ENCODE results near the gene CHST6. TPM values are rescaled to one million over a fixed set of nuclear protein-coding genes. Genes with fewer than 3 reads are reported as not detected.

The CHST6 gene
- total RNA-seq, 2 donors from 2014 or later: under 0.01 TPM; not detected in 1

DNA sequence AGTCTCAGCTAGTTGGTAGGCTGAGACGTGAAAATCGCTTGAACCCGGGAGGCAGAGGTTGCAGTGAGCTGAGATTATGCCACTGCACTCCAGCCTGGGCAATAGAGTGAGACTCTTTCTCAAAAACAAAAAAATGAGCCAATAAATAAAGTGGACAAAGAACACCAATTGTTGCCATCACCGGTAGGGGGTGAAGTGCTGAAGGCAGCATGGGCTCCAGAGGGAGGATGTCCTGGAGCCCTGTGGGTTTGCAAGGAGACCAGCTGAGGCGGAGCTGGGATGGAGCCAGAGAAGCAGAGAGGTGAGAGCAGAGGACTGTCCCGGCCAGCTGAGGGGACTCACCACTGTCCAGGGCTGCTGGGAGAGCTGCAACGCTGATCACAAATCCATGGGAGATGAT lies 13.8 kb downstream of the CHST6 start:
- Histone ChIP-seq H3K4me3 (no peak overlapping the region), H3K27me3 (no peaks in the 10 kb centered on the region), H3K4me1 (no peaks in the 10 kb centered on the region), H3K9me3 (no peaks in the 10 kb centered on the region), H3K27ac (no peak overlapping the region), H3K36me3 (replicated peaks in 1 of 2; ENCODE audit: insufficient read depth in 1 of 2, low read depth in 2 of 2) (no peaks in the 10 kb centered on the region)
- intact Hi-C loops (cut with DNase I): no loop called here
- WGBS, 2 donors: 61 to 78% methylated on average over 7 of the region's 7 CpGs
- DNase-seq (no peak), ATAC-seq (no peak)
- TF ChIP-seq, protein P1, sequence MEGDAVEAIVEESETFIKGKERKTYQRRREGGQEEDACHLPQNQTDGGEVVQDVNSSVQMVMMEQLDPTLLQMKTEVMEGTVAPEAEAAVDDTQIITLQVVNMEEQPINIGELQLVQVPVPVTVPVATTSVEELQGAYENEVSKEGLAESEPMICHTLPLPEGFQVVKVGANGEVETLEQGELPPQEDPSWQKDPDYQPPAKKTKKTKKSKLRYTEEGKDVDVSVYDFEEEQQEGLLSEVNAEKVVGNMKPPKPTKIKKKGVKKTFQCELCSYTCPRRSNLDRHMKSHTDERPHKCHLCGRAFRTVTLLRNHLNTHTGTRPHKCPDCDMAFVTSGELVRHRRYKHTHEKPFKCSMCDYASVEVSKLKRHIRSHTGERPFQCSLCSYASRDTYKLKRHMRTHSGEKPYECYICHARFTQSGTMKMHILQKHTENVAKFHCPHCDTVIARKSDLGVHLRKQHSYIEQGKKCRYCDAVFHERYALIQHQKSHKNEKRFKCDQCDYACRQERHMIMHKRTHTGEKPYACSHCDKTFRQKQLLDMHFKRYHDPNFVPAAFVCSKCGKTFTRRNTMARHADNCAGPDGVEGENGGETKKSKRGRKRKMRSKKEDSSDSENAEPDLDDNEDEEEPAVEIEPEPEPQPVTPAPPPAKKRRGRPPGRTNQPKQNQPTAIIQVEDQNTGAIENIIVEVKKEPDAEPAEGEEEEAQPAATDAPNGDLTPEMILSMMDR (IDR thresholded peaks at IDR 0.05): no peak
- no peak for TF ChIP-seq POLR2A (IDR thresholded peaks at IDR 0.05)

DNA sequence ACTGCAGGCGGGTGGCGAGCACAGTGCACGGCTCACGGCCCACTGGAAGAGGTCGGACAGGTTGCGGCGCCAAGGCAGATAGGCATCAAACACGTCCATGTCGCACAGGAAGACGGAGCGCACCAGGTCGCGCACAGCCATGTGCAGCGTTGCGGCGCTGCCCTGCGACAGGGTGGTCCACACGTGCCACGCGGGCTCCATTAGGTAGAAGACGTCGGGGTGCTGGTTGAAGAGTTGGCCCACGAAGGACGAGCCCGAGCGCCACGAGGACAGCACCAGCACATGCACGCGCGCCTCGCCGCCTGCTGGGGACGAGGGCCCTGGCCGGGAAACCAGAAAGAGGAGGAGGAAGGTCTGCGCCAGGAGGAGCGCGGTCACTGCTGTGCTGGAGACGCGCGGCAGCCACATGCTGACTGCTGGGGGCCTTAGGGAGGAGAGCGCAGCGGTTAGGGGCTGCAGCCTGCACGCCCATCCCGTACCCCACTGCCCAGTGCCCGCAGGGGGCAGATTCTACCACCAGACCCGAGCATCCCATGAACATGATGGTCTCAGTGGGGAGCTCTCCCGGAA lies 15.7 kb downstream of the CHST6 start:
- DNase-seq: no peak
- H3K4me3 ChIP-seq: no peak overlapping the region
- no peak for ATAC-seq
- intact Hi-C loops (cut with DNase I): no loop called here
- no peaks in the 10 kb centered on the region for H3K27me3 ChIP-seq
- H3K4me1 ChIP-seq: no peaks in the 10 kb centered on the region
- no peak overlapping the region for H3K27ac ChIP-seq
- TF ChIP-seq POLR2A (IDR thresholded peaks at IDR 0.05): no peak
- TF ChIP-seq, protein P1 (IDR thresholded peaks at IDR 0.05): no peak
- no peaks in the 10 kb centered on the region for H3K36me3 ChIP-seq (replicated peaks in 1 of 2; ENCODE audit: insufficient read depth in 1 of 2, low read depth in 2 of 2)
- 92 to 94% methylated on average over 34 to 47 of the region's 47 CpGs for WGBS, 2 donors
- no peaks in the 10 kb centered on the region for H3K9me3 ChIP-seq

DNA sequence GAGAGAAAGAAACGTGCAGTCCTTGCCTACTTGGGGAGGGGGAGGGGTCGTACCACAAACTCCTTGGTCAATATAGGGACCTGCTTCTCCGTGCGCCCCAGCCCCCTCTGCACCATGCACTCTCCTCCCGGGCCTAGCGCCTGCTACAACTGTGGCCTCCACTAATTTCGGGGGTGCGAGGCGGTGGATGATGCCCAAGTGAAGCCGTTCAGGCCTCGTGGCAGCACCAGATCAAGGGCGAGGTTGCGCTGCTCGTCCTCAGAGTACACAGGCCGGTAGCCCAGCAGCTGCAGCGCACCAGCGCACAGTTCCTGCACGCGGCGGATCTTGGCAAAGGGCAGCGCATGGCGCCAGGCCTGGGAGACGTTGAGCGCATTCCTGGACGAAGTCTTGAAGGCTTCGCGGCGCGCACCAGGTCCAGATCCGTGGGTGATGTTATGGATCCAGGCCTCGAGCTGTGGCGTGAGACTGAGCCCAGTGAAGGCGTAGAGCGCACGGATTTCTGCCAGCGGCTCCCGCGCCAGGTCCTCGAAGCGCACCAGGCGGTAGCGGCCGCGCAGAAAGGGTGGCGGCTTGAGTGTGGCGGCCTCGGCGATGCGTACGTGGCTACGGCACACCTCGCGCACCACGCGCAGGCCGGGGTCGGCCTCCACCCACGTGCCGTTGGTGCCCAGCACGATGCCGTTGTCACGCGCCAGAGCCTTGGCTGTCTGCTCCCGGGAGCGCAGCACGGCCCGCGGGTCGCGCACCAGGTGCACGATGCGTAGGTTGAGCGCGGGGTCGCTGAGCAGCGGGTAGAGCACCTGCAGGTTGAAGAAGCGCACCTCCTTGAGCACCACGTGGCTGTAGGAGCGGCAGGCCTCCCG lies 16.5 kb downstream of the CHST6 start:
- intact Hi-C loops (cut with DNase I): no loop called here

DNA sequence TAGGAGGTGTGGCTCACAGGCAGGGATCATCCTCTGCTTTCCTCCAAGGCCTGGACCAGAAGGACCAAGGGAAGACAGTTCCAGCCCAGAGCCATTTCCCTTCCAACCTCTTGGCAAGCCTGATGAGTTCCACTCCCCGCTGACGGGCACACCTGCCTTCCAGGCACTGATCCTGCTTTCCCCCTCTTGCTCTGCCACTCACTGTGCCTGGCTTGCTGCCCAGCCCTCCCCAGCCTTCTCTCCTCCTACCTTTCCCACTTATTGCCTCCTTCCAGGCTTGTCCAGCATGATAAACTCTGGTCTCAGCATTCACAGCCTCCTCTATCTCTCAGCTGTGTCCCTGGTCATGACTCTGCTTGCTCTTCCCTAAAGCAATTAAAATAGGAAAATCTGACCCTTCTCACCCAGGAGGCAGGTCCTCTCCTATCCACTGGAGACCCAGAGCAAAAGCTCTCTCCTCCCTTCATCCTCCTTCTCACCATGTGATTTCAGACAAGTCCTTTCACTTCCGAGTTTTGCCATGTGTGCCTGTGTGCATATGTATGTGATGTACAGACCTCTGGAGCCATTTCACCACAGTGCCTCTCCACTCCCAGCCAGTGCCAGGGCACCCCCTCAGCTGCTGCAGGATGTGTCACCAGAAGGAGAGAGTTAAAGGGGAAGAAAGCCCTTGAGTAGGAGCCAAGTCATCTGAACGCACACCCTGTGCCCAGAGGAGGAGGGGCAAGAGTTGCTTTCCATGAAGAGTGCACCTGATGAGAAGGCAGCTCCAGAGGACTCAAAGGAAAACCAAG lies 17.4 kb downstream of the CHST6 start:
- Histone ChIP-seq H3K27me3 (no peaks in the 10 kb centered on the region), H3K36me3 (replicated peaks in 1 of 2; ENCODE audit: insufficient read depth in 1 of 2, low read depth in 2 of 2) (no peaks in the 10 kb centered on the region), H3K27ac (no peak overlapping the region), H3K4me1 (no peaks in the 10 kb centered on the region), H3K9me3 (no peaks in the 10 kb centered on the region), H3K4me3 (no peak overlapping the region)
- intact Hi-C loops (cut with DNase I): no loop called here
- 18 to 26% methylated on average over 4 of the region's 4 CpGs for WGBS, 2 donors
- ATAC-seq (no peak), DNase-seq (no peak)
- TF ChIP-seq, protein P1 (IDR thresholded peaks at IDR 0.05): no peak
- no peak for TF ChIP-seq POLR2A (IDR thresholded peaks at IDR 0.05)

More for the DNA sequence above, 16.5 kb downstream of the CHST6 start:
- H3K36me3 ChIP-seq (replicated peaks in 1 of 2; ENCODE audit: insufficient read depth in 1 of 2, low read depth in 2 of 2): no peaks in the 10 kb centered on the region
- no peak for DNase-seq
- H3K4me1 ChIP-seq: no peaks in the 10 kb centered on the region
- H3K27ac ChIP-seq: no peak overlapping the region
- WGBS, 2 donors: 90 to 92% methylated on average over 37 to 80 of the region's 80 CpGs
- no peaks in the 10 kb centered on the region for H3K27me3 ChIP-seq
- no peaks in the 10 kb centered on the region for H3K9me3 ChIP-seq
- no peak overlapping the region for H3K4me3 ChIP-seq
- no peak for ATAC-seq
- no peak for TF ChIP-seq POLR2A (IDR thresholded peaks at IDR 0.05)
- TF ChIP-seq, protein P1 (IDR thresholded peaks at IDR 0.05): no peak
